Activated CD4-positive, alpha-beta T cell treated with anti-CD3 and anti-CD28 coated beads, Interleukin-2, amount 50 U/mL, for 48 hours (primary cell): Measurements from ENCODE around the gene RXYLT1.
"Not testable (repeated sequence)": the region's sequence is repeated elsewhere in the genome, so short reads cannot be mapped to it uniquely, and the experiment has no call there.

Experiments used
- DNase-seq, 2 experiments: peaks; one replicate each; pipeline ENCODE4 v3.0.0-alpha.2; 2020

The RXYLT1 gene

GRCh38 chr12:63779498-63780481 lies at the start of gene RXYLT1:
RXYLT1 (plus strand) TSS chr12:63779909; CDS start chr12:63779961, 52 bp downstream.
- peak; percentile 83 to 85 for DNase-seq

DNA sequence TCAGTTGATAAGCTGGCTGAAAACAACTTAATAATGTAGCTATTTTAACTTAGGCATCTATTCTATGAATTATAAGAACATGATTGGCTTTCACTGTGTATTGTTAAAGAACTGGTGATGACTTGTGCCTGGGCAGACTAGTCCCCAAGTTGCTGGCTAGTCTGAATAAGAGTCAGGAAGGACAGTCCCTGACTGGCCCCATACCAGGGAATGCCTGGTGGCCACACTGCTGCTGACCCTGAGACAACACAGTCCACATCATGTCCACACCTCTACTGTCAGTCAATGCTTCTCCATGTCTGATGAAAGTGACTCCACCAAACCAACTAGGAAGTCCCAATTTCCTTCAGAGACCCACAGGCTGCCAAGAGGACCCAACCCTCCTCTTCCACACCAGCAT lies 46.9 kb upstream of the RXYLT1 start:
- not testable (repeated sequence) for DNase-seq

- DNase-seq: not testable (repeated sequence)
Measured at GRCh38 chr12:63733585-63733984, 46.1 kb upstream of the RXYLT1 start.

DNA sequence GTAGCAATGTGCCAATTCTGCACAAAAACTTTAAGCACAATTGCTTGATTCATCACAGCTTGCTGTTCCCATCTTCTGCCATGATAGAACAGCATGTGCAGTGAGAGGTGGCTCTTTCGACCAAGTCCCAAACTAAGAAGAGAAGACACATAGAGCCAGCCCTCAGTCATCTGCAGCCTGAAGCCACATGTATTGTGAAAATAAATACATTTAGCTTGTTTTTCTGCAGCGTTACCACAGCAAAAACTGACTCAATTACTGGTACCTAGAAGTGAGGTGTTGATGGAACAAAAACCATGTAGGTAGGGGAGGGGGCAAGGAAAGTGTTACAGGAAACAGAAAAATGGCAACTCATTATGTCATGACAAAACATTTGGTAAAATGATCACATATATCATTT lies 39.2 kb upstream of the RXYLT1 start:
- DNase-seq: not testable (repeated sequence)

DNA sequence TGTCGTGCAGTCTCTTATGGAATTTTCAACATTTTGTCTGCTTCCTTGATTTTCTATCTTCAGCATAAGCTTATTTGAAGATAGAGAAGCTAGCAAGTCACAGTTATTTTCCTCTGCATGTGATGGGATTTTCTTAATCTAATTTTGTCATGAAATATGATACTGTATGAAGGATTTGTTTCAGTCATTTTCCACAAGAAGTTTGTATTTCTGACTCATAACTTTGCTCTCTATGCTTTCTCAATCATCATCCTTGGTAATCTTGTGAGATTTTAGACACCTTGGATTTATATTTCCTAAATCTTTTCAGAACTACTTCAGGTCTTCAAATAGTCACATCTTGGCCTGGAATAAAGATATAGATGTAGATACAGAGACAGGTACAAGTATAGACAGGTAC lies 38.3 kb upstream of the RXYLT1 start:
- not testable (repeated sequence) for DNase-seq

- DNase-seq: not testable (repeated sequence)
Measured at GRCh38 chr12:63744110-63744509, 35.6 kb upstream of the RXYLT1 start.

DNA sequence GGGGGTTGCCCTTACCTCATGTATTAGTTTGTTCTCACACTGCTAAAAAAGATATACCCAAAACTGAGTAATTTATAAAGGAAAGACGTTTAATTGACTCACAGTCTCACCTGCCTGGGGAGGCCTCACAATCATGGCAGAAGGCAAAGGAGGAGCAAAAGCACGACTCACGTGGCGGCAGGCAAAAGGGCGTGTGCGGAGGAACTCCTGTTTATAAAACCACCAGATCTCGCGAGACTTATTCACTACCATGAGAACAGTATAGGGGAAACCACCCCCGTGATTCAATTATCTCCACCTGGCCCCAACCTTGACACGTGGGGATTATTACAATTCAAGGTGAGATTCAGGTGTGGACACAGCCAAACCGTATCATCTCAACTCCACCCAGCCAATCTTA lies 33.2 kb upstream of the RXYLT1 start:
- not testable (repeated sequence) for DNase-seq

DNA sequence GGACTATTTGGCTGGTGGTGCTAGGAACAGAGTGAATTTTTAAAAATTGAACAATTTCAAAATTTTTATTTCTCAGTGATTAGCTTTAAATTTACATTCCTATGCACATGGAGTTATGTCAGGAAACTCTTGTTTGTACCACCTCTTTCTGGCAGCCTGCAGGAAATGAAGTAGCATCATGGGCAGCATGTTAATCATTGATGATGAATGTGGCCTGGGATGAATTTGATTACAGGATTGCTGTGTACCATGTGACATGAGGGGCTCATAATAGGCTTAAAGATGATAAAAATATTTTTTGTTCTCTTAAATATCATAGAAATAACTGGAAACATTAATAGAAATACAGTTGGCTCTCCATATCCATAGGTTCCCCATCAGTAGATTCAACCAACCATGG lies 32.6 kb upstream of the RXYLT1 start:
- not testable (repeated sequence) for DNase-seq

DNA sequence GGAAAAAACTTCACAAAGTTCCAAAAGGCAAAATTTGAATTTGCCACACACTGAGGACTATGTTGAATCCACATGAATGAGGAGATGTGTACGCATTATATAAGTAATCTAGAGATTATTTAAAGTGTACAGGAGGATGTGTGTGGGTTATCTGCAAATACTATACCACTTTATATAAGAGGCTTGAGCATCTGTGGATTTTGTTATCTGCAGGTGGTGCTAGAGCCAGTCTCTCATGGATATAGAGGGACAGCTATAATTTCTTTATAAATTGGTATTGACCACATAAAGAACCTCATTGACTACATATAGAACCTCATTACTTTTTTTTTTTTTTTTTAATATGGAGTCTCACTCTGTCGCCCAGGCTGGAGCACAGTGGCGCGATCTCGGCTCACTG lies 32.2 kb upstream of the RXYLT1 start:
- DNase-seq: no peak

DNA sequence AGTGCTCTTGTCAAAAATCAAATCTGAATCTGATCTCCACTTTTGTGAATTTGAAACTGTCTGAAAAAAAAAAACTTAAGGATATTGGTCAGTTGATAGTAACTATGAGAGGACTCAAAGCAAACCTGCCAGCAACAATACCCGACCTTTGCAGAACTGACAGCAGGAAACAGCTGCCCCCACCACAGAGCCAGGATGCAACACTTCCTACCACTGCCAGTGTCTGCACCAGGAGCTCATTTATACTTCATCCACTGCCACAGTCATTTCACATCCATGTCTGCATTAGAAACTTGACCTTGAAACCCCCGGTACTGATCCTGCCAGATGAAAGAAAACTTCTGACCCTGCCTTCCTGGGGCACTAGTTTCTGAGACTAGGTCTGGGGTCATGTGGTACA lies 27.4 kb upstream of the RXYLT1 start:
- DNase-seq: no peak

- no peak for DNase-seq
Measured at GRCh38 chr12:63752841-63753240, 26.9 kb upstream of the RXYLT1 start.

GRCh38 chr12:63753743-63754142 lies 26.0 kb upstream of the RXYLT1 start:
- no peak for DNase-seq

GRCh38 chr12:63764481-63764880 lies 15.2 kb upstream of the RXYLT1 start:
- no peak for DNase-seq

DNA sequence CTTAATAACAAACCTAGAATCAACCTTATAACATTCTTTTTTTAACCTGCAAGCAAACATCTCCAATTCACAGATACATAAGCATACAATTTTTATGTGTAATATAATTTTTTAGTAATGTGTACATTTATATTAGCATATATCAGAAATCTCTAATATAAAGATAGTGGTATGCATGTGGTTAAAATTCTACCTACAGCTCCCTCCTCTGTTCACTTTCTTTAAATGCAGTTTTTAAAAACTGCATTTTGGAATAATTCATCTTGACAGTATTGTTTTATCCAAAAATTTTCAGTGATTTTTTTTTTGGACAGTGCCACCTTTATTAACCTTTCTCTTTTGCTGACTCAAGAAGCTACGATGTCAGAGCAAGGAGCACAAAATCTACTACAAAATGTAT lies 13.2 kb upstream of the RXYLT1 start:
- no peak for DNase-seq

DNA sequence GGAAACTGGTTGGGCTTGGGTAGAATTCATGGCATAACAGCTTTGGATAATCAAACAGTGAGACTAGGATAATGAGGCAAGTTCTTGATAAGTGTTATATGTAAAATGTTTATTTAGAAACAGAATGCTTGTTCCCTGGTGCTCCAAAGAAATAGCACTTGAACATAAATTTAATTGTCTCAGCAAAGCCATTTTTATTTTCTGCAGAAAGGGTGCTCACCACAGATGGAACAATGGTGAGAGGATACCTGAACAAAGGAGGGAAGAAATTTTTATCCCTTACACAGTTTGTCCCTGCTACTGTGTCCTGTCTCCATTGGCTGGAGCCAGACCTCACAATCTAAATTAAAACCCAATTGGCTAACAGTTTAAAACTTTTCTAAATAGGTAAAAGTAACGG lies 9.3 kb upstream of the RXYLT1 start:
- DNase-seq: no peak

- no peak for DNase-seq
Measured at GRCh38 chr12:63777340-63777739, 2.4 kb upstream of the RXYLT1 start.

DNA sequence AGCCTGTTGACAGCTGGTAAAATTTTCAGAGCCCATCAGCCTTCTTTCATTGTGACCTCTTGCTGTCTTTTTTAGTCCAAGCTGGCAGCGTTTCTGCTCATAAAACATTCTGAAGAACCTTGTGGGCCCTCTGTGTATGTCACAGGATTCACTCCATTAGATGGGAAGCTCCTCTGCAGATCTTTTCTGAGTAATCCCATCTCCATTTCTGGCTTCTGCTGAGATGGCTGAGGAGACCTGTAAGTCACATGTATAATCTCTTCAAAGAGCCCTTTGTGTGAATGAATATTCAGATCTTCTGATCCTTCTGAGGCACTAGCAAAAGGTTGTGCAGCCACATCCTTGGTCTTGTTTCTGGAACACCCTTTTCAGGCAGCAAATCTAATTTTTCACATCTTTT lies 2.8 kb downstream of the RXYLT1 start:
- DNase-seq: no peak

DNA sequence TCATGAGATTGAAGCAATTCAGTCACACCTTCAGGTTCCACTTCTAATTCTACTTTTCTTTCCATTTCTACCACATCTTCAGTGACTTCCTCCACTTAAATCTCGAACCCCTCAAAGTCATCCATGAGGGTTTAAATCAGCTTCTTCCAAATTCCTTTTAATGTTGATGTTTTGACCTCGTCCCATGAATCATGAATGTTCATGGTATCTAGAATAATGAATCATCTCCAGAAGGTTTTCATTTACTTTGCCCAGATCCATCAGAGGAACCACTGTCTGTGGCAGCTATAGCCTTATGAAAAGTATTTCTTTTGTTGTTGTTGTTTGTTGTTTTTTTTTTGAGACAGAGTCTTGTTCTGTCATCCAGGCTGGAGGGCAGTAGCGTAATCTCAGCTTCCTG lies 7.6 kb downstream of the RXYLT1 start:
- DNase-seq: no peak

DNA sequence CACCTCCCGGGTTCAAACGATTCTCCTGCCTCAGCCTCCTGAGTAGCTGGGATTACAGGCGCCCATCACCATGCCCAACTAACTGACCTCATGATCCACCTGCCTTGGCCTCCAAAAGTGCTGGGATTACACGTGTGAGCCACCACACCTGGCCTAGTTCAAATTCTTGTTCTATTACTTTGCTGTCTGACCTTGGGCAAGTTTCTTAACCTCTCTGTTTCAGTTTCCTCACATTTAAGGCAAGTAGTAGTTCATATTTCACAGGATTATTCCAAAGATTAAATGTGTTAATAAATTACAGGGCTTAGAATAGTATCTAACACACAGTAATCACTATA lies 10.9 kb downstream of the RXYLT1 start:
- DNase-seq: no peak

DNA sequence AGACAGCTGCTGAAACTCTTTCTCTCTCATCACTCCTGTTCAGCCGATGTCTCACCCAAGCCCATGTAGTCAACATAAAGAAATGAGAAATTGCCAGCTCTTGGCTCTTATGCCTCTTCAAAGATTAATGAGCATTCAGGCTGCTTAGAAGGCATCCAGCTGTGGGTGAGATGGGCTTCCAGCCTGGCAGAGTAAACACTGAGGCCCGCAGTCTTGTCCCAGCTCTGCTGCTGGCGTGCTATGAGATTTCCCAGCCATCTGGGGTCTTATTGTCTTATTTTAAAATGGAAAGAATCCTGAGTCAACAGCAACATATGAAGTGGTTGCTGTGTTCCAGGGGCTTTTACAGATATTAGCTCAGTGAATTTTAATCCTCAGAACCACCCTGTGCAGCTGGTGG lies 12.6 kb downstream of the RXYLT1 start:
- no peak for DNase-seq

DNA sequence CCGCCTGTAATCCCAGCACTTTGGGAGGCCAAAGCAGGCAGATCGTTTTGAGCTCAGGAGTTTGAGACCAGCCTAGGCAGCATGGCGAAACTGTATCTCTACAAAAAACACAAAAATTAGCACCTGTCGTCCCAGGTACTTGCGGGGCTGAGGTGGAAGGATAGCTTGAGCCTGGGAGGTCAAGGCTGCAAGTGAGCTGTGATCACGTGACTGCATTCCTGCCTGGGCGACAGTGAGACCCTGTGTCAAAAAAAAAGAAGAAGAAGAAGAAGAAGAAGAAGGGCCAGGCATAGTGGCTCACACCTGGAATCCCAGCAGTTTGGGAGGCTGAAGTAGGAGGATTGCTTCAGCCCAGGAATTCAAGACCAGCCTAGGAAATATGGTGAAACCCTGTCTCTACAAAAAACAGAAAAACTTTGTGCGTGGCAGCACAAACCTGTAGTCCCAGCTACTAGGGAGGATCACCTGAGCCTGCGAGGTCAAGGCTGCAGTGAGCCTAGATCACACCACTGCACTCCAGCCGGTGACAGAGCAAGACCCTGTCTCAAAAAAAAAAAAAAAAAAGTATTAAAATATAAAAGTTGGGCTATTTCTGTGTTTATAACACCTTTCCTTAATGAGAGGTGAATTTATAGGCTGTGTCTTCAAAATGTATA lies 15.5 kb downstream of the RXYLT1 start:
- no peak for DNase-seq

GRCh38 chr12:63795944-63796343 lies 16.2 kb downstream of the RXYLT1 start:
- DNase-seq: no peak

DNA sequence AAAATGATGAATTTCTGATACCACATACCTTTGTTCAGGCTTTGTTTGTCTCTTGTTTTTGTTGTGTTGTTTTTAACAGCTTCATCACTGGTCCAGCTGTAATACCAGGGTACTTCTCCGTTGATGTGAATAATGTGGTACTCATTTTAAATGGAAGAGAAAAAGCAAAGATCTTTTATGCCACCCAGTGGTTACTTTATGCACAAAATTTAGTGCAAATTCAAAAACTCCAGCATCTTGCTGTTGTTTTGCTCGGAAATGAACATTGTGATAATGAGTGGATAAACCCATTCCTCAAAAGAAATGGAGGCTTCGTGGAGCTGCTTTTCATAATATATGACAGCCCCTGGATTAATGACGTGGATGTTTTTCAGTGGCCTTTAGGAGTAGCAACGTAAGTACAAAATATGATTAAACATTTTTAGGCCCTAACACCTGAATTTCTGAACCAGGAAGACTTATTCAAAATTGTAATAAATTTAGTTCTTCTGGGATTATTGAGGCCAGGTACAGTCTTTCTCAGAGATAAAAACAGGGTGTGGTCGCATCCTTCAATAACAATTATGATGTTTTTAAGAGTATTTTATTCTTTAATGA lies 22.4 kb downstream of the RXYLT1 start:
- no peak for DNase-seq

GRCh38 chr12:63804746-63805145 lies 25.0 kb downstream of the RXYLT1 start:
- DNase-seq: no peak
